ENCODE results near the gene ST6GAL1.

GRCh38 chr3:186888569-186888968 is 41.8 kb upstream of the ST6GAL1 start:
- TF ChIP-seq POLR2A (IDR thresholded peaks at IDR 0.05) (no peak), CTCF (IDR thresholded peaks at IDR 0.05 in 4 of 5, conservative IDR thresholded peaks at IDR 0.05 in 1 of 5) (no peak)

Data from gastrocnemius medialis (tissue), 4 donors.